Mesenchymal stem cell (in vitro differentiated cells and primary cell): ENCODE measurements around the gene PLA2G2C.
A peak's percentile ranks its signal among the peaks of the same experiment; 100 is the strongest.

Source experiments
- DNase-seq: peaks from one replicate; pipeline ENCODE4 v3.0.0-alpha.2; 2013
- H2AFZ ChIP-seq: one replicate; pipeline ENCODE4 v1.6.1; 2013; ENCODE audit warnings: low read depth, mild to moderate bottlenecking, control low read depth, inconsistent platforms, low read length, moderate library complexity
- H2AK5ac ChIP-seq: 2 replicates; pipeline ENCODE4 v1.6.1; 2013; ENCODE audit warnings: low read length, moderate library complexity, mild to moderate bottlenecking, inconsistent platforms; ENCODE audit not compliant: severe bottlenecking
- H2BK120ac ChIP-seq: one replicate; pipeline ENCODE4 v1.6.1; 2013; ENCODE audit warnings: low read depth, mild to moderate bottlenecking, inconsistent platforms, low read length, moderate library complexity
- H2BK12ac ChIP-seq, 2 experiments: one replicate each; pipeline ENCODE4 v1.6.1; 2013; ENCODE audit warnings: inconsistent platforms in 2 of 2, low read length in 2 of 2, mild to moderate bottlenecking in 2 of 2, moderate library complexity in 2 of 2, control low read depth in 1 of 2
- H2BK15ac ChIP-seq: one replicate; pipeline ENCODE4 v1.6.1; 2013; ENCODE audit warnings: mild to moderate bottlenecking, low read depth, inconsistent platforms; ENCODE audit not compliant: poor library complexity, severe bottlenecking
- H2BK5ac ChIP-seq: 2 replicates; pipeline ENCODE4 v1.6.1; 2013; ENCODE audit warnings: low read depth, mild to moderate bottlenecking, low read length, control low read depth, inconsistent platforms; ENCODE audit not compliant: poor library complexity, severe bottlenecking
- H3K14ac ChIP-seq, 2 experiments: one replicate each; pipeline ENCODE4 v1.6.1; 2013; ENCODE audit warnings: inconsistent platforms in 2 of 2, low read length in 2 of 2, control low read depth in 1 of 2, mild to moderate bottlenecking in 1 of 2, moderate library complexity in 1 of 2
- H3K18ac ChIP-seq, 2 experiments: one replicate each; pipeline ENCODE4 v1.6.1; 2013; ENCODE audit warnings: inconsistent platforms in 2 of 2, low read length in 2 of 2, control low read depth in 1 of 2, low read depth in 1 of 2, mild to moderate bottlenecking in 1 of 2
- H3K23ac ChIP-seq, 2 experiments: one replicate each; pipeline ENCODE4 v1.6.1; 2013; ENCODE audit warnings: inconsistent platforms in 2 of 2, low read length in 2 of 2, mild to moderate bottlenecking in 2 of 2, moderate library complexity in 2 of 2, control low read depth in 1 of 2
- H3K27ac ChIP-seq: 2 replicates; pipeline ENCODE4 v1.5.1; 2013; ENCODE audit warnings: mild to moderate bottlenecking, moderate library complexity, low read length, control low read depth, inconsistent platforms; ENCODE audit not compliant: poor library complexity, severe bottlenecking
- H3K27me3 ChIP-seq, 2 experiments: 2 replicates each; pipeline versions ENCODE4 v1.6.1 to v1.7.0; 2013; ENCODE audit warnings: low read length in 2 of 2, mild to moderate bottlenecking in 2 of 2, moderate library complexity in 2 of 2, control low read depth in 1 of 2, inconsistent platforms in 1 of 2; ENCODE audit not compliant: control insufficient read depth in 1 of 2, insufficient read depth in 1 of 2
- H3K36me3 ChIP-seq, 2 experiments: 2 replicates each; pipeline versions ENCODE4 v1.6.1 to v1.7.0; 2013; ENCODE audit warnings: low read length in 2 of 2, control low read depth in 1 of 2, inconsistent platforms in 1 of 2, low read depth in 1 of 2, mild to moderate bottlenecking in 1 of 2; ENCODE audit not compliant: insufficient read depth in 2 of 2, control insufficient read depth in 1 of 2
- H3K4ac ChIP-seq, 2 experiments: one replicate each; pipeline ENCODE4 v1.6.1; 2013; ENCODE audit warnings: inconsistent platforms in 2 of 2, low read length in 2 of 2, mild to moderate bottlenecking in 2 of 2, moderate library complexity in 2 of 2, control low read depth in 1 of 2, low read depth in 1 of 2
- H3K4me1 ChIP-seq: 2 replicates; pipeline ENCODE4 v1.6.1; 2013; ENCODE audit warnings: low read depth, low read length, control low read depth; ENCODE audit not compliant: control insufficient read depth, insufficient read depth
- H3K4me2 ChIP-seq: 2 replicates; pipeline ENCODE4 v1.6.1; 2013; ENCODE audit warnings: low read length, mild to moderate bottlenecking, inconsistent platforms; ENCODE audit not compliant: poor library complexity, severe bottlenecking
- H3K4me3 ChIP-seq, 2 experiments: 2 replicates each; pipeline versions ENCODE4 v1.5.1 to v1.7.0; 2013; ENCODE audit warnings: low read length in 2 of 2, mild to moderate bottlenecking in 2 of 2, control low read depth in 1 of 2, low read depth in 1 of 2; ENCODE audit not compliant: insufficient read depth in 1 of 2
- H3K79me1 ChIP-seq: replicated peaks from 2 replicates; pipeline ENCODE4 v1.6.1; 2013; ENCODE audit warnings: mild to moderate bottlenecking, control low read depth, low read length, inconsistent platforms; ENCODE audit not compliant: poor library complexity, severe bottlenecking
- H3K9ac ChIP-seq: 2 replicates; pipeline ENCODE4 v1.7.0; 2013; ENCODE audit warnings: mild to moderate bottlenecking, low read length, moderate library complexity
- H3K9me3 ChIP-seq: 2 replicates; pipeline ENCODE4 v1.7.0; 2013; ENCODE audit warnings: mild to moderate bottlenecking, low read length; ENCODE audit not compliant: control insufficient read depth
- H4K8ac ChIP-seq: one replicate; pipeline ENCODE4 v1.6.1; 2013; ENCODE audit warnings: inconsistent platforms, mild to moderate bottlenecking, low read length, moderate library complexity
- H4K91ac ChIP-seq: one replicate; pipeline ENCODE4 v1.6.1; 2013; ENCODE audit warnings: mild to moderate bottlenecking, low read length, inconsistent platforms
- WGBS: methylation state at CpG from one replicate; pipeline ENCODE4 v1.1.7; 2013; ENCODE audit warnings: mixed read lengths; 5-methylcytosine and 5-hydroxymethylcytosine counted together

PLA2G2C gene

DNA sequence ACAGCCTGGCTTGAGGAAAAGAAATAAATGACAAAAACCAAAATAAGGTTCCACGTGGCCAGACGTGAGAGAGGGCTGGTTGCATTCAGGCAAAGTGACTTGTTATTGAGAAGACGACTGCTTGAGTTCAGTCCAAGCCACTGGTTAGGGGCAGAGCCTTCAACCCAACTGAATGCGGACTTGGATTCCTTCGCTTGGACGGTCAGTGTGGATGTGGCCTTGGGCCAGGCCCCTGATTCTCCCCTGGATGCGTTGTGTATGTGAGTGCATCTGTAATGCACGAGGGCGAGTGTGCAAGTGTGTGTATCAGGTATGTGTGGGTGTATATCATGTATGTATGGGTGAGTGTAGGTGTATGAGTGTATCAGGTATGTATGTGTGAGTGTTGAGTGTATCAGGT, 45.3 kb downstream of the PLA2G2C start:
- H3K9me3 ChIP-seq = no peaks in the 10 kb centered on the region
- H3K36me3 ChIP-seq = no peaks in the 10 kb centered on the region
- no peak overlapping the region for H3K27ac ChIP-seq
- no peak overlapping the region for H4K8ac ChIP-seq
- DNase-seq = no peak
- H3K23ac ChIP-seq = no peak overlapping the region
- H3K4me3 ChIP-seq = no peak overlapping the region
- peaks cover 1 to 5% of the 10 kb centered on the region in 2 experiments for H3K27me3 ChIP-seq
- H2BK5ac ChIP-seq = no peak overlapping the region
- no peaks in the 10 kb centered on the region for H3K79me1 ChIP-seq
- H3K9ac ChIP-seq = no peak overlapping the region
- 86% methylated on average over 9 of the region's 9 CpGs for WGBS
- no peak overlapping the region for H4K91ac ChIP-seq
- H3K4ac ChIP-seq = no peak overlapping the region
- no peak overlapping the region for H2BK12ac ChIP-seq
- no peak overlapping the region for H2AFZ ChIP-seq
- H2BK15ac ChIP-seq = no peak overlapping the region
- H3K18ac ChIP-seq = no peak overlapping the region
- no peaks in the 10 kb centered on the region for H3K4me1 ChIP-seq
- H3K14ac ChIP-seq = peak overlapping the region in 1 of 2 experiments; percentile 18
- H3K4me2 ChIP-seq = no peak overlapping the region
- no peak overlapping the region for H2BK120ac ChIP-seq
- no peak overlapping the region for H2AK5ac ChIP-seq

DNA sequence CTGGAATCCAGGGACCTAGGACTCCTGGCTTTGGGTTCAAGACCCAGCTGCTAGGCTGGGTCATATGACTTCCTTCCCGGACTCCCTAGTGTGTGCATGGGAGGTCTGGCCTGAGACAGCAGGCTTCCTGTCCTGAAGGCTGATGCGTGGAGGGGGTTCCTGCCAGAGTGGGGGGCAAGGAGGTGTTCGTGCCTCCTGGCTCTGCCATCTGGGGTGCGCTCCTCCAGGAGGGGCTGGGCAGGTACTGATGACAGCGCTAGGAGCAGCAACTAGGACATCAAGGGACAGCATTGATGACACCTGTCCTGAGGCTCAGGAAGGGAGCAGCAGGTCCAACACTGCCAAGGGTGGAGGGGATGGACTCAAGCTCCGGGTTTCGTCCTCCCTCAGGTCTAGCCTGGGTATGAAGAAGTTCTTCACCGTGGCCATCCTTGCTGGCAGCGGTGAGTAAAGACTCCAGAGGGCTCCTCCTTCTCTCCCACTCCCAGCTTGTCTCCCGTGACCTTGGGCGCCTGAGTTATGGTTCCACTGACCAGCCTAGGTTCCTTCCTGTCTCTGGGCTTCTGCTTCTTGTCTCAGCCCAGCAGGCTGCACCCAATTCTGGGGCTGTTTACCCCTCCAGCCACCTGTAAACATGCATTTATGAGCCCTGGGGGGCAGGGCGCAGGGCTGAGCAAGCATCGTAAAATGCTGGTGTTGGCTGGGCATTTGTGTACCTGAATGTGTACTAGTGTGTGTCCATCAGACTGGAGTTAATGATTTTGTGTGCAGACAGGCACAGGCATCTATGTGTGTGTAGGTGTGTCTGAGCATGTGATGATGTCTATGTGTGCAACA, 46.3 kb downstream of the PLA2G2C start:
- no peak overlapping the region for H2BK12ac ChIP-seq
- H3K18ac ChIP-seq = no peak overlapping the region
- H3K9ac ChIP-seq = no peak overlapping the region
- no peak overlapping the region for H3K4me2 ChIP-seq
- 86% methylated on average over 13 of the region's 13 CpGs for WGBS
- H3K27ac ChIP-seq = no peak overlapping the region
- H3K36me3 ChIP-seq = no peaks in the 10 kb centered on the region
- no peak overlapping the region for H2BK15ac ChIP-seq
- H3K79me1 ChIP-seq = no peaks in the 10 kb centered on the region
- H3K27me3 ChIP-seq = peaks cover 0 to 5% of the 10 kb centered on the region in 2 experiments
- H3K9me3 ChIP-seq = no peaks in the 10 kb centered on the region
- no peak overlapping the region for H3K14ac ChIP-seq
- H4K8ac ChIP-seq = no peak overlapping the region
- no peak for DNase-seq
- no peak overlapping the region for H2BK120ac ChIP-seq
- no peaks in the 10 kb centered on the region for H3K4me1 ChIP-seq
- no peak overlapping the region for H3K23ac ChIP-seq
- H2AK5ac ChIP-seq = no peak overlapping the region
- H4K91ac ChIP-seq = no peak overlapping the region
- no peak overlapping the region for H3K4me3 ChIP-seq
- no peak overlapping the region for H2AFZ ChIP-seq
- no peak overlapping the region for H2BK5ac ChIP-seq
- no peak overlapping the region for H3K4ac ChIP-seq

DNA sequence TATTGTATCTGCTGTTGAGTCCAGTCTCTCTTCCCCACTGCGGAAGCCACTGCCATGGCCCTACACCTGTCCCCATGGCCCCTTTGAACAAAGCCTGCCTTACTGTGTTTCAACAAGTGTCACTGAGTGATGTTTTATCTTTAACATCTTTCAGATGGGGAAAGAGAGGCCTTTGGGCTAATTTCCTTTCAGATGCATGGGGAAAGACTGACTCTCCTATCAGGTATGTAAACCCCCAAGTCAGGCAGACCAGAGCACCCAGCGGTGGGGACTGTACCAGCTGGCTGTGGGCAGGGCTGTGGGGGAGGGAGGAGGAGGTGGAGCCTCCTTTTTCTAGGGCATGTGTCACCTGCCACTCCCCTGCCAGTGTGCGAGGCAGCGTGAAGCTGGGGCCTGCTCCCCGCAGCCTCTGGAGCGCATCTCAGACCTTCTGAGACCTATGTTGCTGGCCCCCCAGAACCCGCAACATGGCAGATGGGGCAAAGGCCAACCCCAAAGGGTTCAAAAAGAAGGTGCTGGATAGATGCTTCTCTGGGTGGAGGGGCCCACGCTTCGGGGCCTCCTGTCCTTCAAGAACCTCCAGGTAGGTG, 47.3 kb downstream of the PLA2G2C start, which contains the start of gene PLA2G2F:
TSS of gene PLA2G2F (plus strand) at position 363 of the 590 bp plus-strand sequence. CDS start at position 468, 105 bp downstream.
- WGBS = 90% methylated on average over 9 of the region's 9 CpGs

DNA sequence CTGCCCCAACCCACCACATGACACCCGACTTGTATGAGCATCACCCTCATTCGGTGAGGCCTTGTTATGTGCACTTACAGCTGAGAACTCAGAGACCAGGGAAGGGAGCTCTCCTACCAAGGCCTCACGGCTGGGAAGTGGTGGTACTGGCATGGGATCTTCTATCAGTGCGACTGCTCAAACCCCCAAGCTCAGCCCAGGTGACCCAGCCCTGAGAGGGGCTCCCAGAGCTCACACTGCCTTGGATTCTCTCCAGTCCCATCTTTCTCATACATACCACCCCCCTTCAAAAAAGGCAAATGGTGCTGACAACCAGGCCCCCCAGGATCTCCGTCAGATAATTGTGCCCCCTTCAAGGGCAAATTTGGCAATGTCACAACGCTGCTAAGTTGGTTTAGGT, 48.0 kb downstream of the PLA2G2C start:
- Histone ChIP-seq H2BK120ac (no peak overlapping the region), H3K4me3 (no peak overlapping the region), H2AK5ac (no peak overlapping the region), H3K18ac (no peak overlapping the region), H2AFZ (no peak overlapping the region), H3K23ac (no peak overlapping the region), H3K4me1 (no peaks in the 10 kb centered on the region), H3K4ac (no peak overlapping the region), H3K36me3 (no peaks in the 10 kb centered on the region), H3K27ac (no peak overlapping the region), H3K27me3 (no peaks in the 10 kb centered on the region), H3K79me1 (no peaks in the 10 kb centered on the region), H3K14ac (no peak overlapping the region), H3K9ac (no peak overlapping the region), H3K4me2 (no peak overlapping the region), H4K91ac (no peak overlapping the region), H2BK15ac (no peak overlapping the region), H2BK5ac (no peak overlapping the region), H2BK12ac (no peak overlapping the region), H4K8ac (no peak overlapping the region), H3K9me3 (no peaks in the 10 kb centered on the region)
- DNase-seq = no peak
- WGBS = 75% methylated on average over 5 of the region's 6 CpGs

More for the DNA sequence above, 47.3 kb downstream of the PLA2G2C start, which contains the start of gene PLA2G2F:
- DNase-seq = no peak
- H3K4me1 ChIP-seq = no peaks in the 10 kb centered on the region
- H3K27me3 ChIP-seq = peaks cover 0 to 1% of the 10 kb centered on the region in 2 experiments
- H3K9me3 ChIP-seq = no peaks in the 10 kb centered on the region
- H3K4ac ChIP-seq = no peak within 1 kb of the TSS
- H3K18ac ChIP-seq = no peak within 1 kb of the TSS
- H3K4me3 ChIP-seq = no peak within 1 kb of the TSS
- no peak within 1 kb of the TSS for H2BK5ac ChIP-seq
- no peak within 1 kb of the TSS for H3K14ac ChIP-seq
- no peak within 1 kb of the TSS for H3K23ac ChIP-seq
- no peak within 1 kb of the TSS for H4K8ac ChIP-seq
- H3K79me1 ChIP-seq = no peaks in the 10 kb centered on the region
- no peak within 1 kb of the TSS for H4K91ac ChIP-seq
- no peak within 1 kb of the TSS for H2AFZ ChIP-seq
- H2BK12ac ChIP-seq = no peak within 1 kb of the TSS
- no peak within 1 kb of the TSS for H2AK5ac ChIP-seq
- no peaks in the 10 kb centered on the region for H3K36me3 ChIP-seq
- no peak within 1 kb of the TSS for H2BK15ac ChIP-seq
- no peak within 1 kb of the TSS for H3K27ac ChIP-seq
- no peak within 1 kb of the TSS for H3K4me2 ChIP-seq
- H2BK120ac ChIP-seq = no peak within 1 kb of the TSS
- H3K9ac ChIP-seq = no peak within 1 kb of the TSS
